T-helper 17 cell (primary cell): ENCODE data around the gene PIK3R5. TPM values are rescaled to one million over a fixed set of nuclear protein-coding genes. Genes with fewer than 3 reads are reported as not detected.

Experiments
- ATAC-seq: fragments of 150-1000 bp; cut with Tn5 transposase; 2 replicates; pipeline ENCODE4 v1.10.0; 2021; ENCODE audit warnings: mild to moderate bottlenecking, moderate library complexity
- DNase-seq, 3 donors: peaks; one replicate each; pipeline versions ENCODE4 v3.0.0 to v3.0.0-alpha.2; 2020 to 2021
- H3K9me3 ChIP-seq: one replicate; pipeline ENCODE4 v1.7.0; 2013; ENCODE audit warnings: low read length, mild to moderate bottlenecking; ENCODE audit not compliant: control insufficient read depth, poor library complexity, severe bottlenecking
- H3K27ac Mint-ChIP-seq: one replicate; pipeline ENCODE4 v1.8.0; 2022; ENCODE audit warnings: mild to moderate bottlenecking, moderate library complexity, mixed read lengths
- H3K27me3 Mint-ChIP-seq: one replicate; pipeline ENCODE4 v1.8.0; 2022; ENCODE audit warnings: mixed read lengths
- H3K36me3 Mint-ChIP-seq: one replicate; pipeline ENCODE4 v1.8.0; 2022; ENCODE audit warnings: low read depth, mixed read lengths
- H3K4me1 Mint-ChIP-seq: one replicate; pipeline ENCODE4 v1.8.0; 2022; ENCODE audit warnings: mild to moderate bottlenecking, mixed read lengths
- H3K4me3 Mint-ChIP-seq: one replicate; pipeline ENCODE4 v1.8.0; 2022; ENCODE audit warnings: mild to moderate bottlenecking, moderate library complexity, mixed read lengths
- total RNA-seq, 4 donors: library from RNA in 2 of 4; stranded (reverse) in 2 of 4; gene quantifications; one replicate each; pipeline ENCODE4 v1.2.3 and lab custom pipeline; 2022 to 2026

Gene PIK3R5
- total RNA-seq, result 100 to 1,000 TPM; 164 to 177 TPM
- 150 to 285 reads per million in 2 donors for total RNA-seq (lab: John Stamatoyannopoulos, UW)

DNA sequence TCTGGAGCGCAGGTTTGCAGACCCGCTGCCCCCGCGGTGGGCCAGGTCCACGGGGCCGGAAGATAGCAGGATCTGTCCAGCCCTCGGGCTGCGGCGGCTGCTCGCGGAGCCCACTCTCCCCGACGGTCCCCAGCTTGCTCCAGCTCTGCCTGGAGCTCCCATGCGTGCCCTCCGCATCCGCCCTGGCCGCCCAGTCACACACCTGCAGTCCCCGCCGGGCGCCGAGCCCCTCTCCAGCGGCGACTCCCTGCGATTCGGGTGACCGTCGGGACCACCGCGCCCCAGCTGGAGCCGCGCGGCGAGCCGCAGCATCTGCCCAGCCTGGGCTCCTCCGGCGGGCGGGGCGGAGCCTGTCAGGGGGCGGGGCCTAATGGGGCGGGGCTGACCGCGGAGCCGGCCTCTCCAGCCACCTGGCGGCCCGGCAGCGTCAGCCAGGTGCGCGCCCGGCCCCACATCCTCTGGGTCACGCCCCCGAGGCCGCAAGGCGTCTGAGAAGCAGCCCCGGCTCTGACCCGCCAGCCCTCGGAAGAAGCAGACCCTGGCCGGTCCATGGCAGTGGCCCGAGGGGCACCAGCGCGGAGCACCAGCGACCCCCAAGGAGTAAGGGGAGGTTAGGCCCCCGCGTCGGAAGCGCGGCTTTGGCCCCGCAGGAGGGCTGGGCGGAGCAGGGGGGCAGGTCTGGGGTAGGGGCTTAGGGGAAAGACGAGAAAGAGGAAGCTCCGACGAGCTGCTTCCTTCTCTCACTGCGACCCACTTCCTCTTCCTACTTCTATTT lies at the start of gene PIK3R5:
TSS of gene PIK3R5 (minus strand) at position 314 of the 775 bp plus-strand sequence. CDS start 54,213 bp downstream, outside the sequence.
- Mint-ChIP-seq H3K36me3 (peaks cover 12% of the 10 kb centered on the region), H3K27ac (peak within 1 kb of the TSS; percentile 97), H3K4me3 (peak within 1 kb of the TSS; percentile 98), H3K4me1 (peaks cover 29% of the 10 kb centered on the region), H3K27me3 (no peaks in the 10 kb centered on the region)
- DNase-seq (peak; percentile 68 to 84 (median 84)), ATAC-seq (peak; percentile 83)
- no peaks in the 10 kb centered on the region for H3K9me3 ChIP-seq

- Mint-ChIP-seq H3K27ac (no peak overlapping the region), H3K4me1 (peaks cover 3% of the 10 kb centered on the region), H3K27me3 (peaks cover 75% of the 10 kb centered on the region), H3K4me3 (no peak overlapping the region), H3K36me3 (peaks cover 10% of the 10 kb centered on the region)
- H3K9me3 ChIP-seq, result no peaks in the 10 kb centered on the region
- ATAC-seq (no peak), DNase-seq (no peak)
Measured at GRCh38 chr17:9011001-9011400, 45.5 kb upstream of the PIK3R5 start.

DNA sequence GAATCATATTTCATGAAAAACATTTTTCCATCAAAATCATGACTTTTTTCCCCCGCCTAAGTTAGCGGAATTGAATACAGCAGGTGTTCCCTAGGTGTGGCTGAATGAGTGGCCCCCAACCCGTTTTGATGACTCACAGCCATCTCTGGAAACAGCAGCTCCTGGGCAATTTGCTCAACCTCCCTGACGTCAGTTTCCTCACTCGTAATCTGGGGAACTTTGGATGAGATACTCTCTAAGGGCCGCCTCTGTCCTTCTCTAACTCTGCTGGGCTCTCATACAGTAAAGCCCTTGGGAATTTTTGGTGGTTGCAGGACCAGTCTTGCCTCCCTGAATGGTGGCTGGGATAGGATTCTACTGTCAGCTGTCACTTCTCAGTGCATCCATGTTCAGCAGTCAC lies 44.2 kb upstream of the PIK3R5 start:
- Mint-ChIP-seq H3K4me1 (peaks cover 5% of the 10 kb centered on the region), H3K27me3 (peaks cover 85% of the 10 kb centered on the region), H3K4me3 (no peak overlapping the region), H3K36me3 (peaks cover 8% of the 10 kb centered on the region), H3K27ac (no peak overlapping the region)
- DNase-seq, result no peak
- no peak for ATAC-seq
- H3K9me3 ChIP-seq, result no peaks in the 10 kb centered on the region

GRCh38 chr17:9009096-9009495 lies 43.6 kb upstream of the PIK3R5 start:
- Mint-ChIP-seq H3K27me3 (peaks cover 84% of the 10 kb centered on the region), H3K4me3 (no peak overlapping the region), H3K27ac (no peak overlapping the region), H3K4me1 (peaks cover 5% of the 10 kb centered on the region), H3K36me3 (peaks cover 8% of the 10 kb centered on the region)
- no peak for DNase-seq
- ATAC-seq, result no peak
- H3K9me3 ChIP-seq, result no peaks in the 10 kb centered on the region

DNA sequence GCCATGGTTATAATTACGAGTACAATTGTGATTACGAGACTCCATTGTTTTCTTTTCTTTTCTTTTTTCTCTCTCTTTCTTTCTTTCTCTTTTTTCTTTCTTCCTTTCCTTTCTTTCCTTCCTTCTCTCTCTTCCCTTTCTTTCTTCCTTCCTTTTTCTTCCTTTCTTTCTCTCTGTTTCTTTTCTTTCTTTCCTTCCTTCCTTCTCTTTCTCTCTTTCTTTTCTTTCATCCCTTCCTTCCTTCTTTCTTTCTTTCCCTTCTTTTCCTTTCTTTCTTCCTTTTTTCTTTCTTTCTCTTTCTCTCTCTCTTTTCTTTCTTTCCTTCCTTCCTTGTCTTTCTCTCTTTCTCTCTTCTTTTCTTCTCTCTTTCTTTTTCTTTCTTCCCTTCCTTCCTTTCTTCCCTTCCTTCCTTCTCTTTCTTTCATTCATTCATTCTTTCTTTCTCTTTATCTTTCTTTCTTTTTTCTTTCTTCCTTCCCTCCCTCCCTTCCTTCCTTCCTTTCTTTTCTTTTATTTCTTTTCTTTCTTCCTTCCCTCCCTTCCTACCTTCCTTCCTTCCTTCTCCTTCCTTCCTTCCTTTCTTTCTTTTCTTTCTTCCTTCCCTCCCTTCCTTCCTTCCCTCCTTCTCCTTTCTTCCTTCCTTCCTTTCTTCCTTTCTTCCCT lies 41.7 kb upstream of the PIK3R5 start:
- no peak for DNase-seq
- Mint-ChIP-seq H3K4me1 (peaks cover 9% of the 10 kb centered on the region), H3K36me3 (peaks cover 7% of the 10 kb centered on the region), H3K27ac (no peak overlapping the region), H3K27me3 (peaks cover 74% of the 10 kb centered on the region), H3K4me3 (no peak overlapping the region)
- no peaks in the 10 kb centered on the region for H3K9me3 ChIP-seq
- no peak for ATAC-seq

DNA sequence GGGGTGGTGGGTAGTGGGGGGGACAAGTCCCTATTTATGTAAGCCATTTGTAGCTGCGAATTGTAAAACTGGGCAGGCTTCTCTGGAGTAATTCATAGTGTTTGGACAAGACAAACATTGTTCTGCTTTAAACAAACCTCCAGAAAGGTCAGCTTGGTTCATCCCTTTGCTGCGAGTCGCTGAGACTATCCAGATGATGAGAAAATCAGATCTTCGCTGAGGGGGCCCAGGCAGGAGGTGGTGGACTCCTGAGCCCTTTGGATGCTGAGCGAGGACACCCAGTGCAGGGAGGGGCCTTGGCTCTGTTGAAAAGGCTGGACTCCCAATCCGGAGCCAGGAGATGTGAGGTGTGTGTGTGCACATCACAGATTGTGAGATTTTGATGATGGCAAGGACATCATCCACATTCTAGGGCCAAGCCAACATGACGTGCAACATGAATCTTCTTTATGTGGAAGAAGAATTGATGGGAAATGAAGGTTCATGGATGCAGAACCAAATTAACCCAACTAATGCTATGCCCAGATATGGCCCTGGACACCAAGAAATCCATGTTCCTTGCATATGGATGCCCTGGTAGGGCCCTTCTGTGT lies 40.8 kb upstream of the PIK3R5 start:
- no peak for DNase-seq
- ATAC-seq, result no peak
- H3K9me3 ChIP-seq, result no peaks in the 10 kb centered on the region
- peaks cover 79% of the 10 kb centered on the region for H3K27me3 Mint-ChIP-seq
- no peak overlapping the region for H3K27ac Mint-ChIP-seq
- peaks cover 13% of the 10 kb centered on the region for H3K4me1 Mint-ChIP-seq
- H3K4me3 Mint-ChIP-seq, result no peak overlapping the region
- peaks cover 11% of the 10 kb centered on the region for H3K36me3 Mint-ChIP-seq

DNA sequence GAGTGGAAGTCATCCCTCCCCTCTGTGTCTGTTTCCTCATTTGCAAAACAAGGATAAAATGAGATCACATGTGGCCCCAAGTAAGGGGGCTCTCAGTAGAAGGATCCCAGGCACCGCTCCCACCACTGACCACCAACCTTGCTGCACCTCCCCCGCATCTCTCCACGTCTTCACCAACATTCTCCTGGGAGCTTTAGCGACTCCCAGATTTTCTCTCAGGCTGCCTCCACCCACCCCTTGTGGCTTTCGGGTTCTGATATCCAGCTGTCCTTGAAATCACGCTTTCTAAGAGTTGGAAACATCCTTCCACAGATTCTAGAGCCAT lies 39.4 kb upstream of the PIK3R5 start:
- Mint-ChIP-seq H3K27ac (no peak overlapping the region), H3K4me1 (peaks cover 13% of the 10 kb centered on the region), H3K36me3 (peaks cover 11% of the 10 kb centered on the region), H3K4me3 (peak overlapping the region; percentile 74), H3K27me3 (peaks cover 75% of the 10 kb centered on the region)
- ATAC-seq (no peak), DNase-seq (no peak)
- H3K9me3 ChIP-seq, result peaks cover 3% of the 10 kb centered on the region

GRCh38 chr17:9004132-9004960 lies 38.8 kb upstream of the PIK3R5 start:
- Mint-ChIP-seq H3K4me1 (peaks cover 13% of the 10 kb centered on the region), H3K27ac (no peak overlapping the region), H3K36me3 (peaks cover 11% of the 10 kb centered on the region), H3K4me3 (peak overlapping the region; percentile 60), H3K27me3 (peaks cover 73% of the 10 kb centered on the region)
- peaks cover 3% of the 10 kb centered on the region for H3K9me3 ChIP-seq
- ATAC-seq, result no peak
- no peak for DNase-seq

DNA sequence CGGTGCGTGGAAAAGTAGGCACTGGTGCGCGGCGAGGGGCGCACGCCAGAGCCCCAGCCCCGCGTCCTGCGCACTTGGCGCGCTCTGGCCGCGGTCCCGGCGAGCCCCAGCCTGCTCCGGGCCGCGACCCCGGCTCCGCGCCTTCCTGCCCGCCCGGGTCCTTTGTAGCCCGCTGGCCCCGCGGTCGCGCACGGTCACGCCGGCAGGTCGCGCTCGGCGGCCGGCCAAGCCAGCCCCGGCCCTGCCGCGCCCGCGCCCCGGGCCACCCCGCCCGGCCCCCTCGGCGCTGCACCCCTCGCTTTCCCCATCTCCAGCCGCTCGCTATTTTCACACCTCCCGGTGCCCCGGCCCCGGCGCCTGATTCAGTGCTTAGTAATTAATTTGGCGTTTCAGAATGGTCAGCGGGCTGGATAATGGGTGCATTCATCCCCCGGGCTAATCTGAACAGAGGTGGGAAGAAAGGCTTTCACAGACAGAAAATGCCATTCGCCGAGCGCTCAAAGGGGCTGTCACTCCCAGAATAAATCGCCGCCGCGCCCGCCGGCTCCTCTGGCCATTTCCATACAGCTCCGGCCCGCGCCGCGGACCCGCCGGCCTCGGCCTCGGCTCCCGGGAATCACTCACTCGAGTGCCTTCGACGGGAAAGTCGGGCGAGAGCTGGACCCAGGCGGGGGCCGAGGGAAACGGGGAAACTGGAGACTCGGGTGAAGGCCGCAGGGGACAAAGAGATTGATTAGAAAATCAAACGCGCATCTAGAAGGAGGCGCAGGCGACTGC lies 38.0 kb upstream of the PIK3R5 start:
- Mint-ChIP-seq H3K36me3 (peaks cover 11% of the 10 kb centered on the region), H3K27ac (no peak overlapping the region), H3K4me1 (peaks cover 13% of the 10 kb centered on the region), H3K27me3 (peaks cover 65% of the 10 kb centered on the region), H3K4me3 (peak overlapping the region; percentile 60)
- ATAC-seq, result no peak
- no peak for DNase-seq
- peaks cover 3% of the 10 kb centered on the region for H3K9me3 ChIP-seq

GRCh38 chr17:9002606-9003354 lies 37.3 kb upstream of the PIK3R5 start:
- peaks cover 62% of the 10 kb centered on the region for H3K27me3 Mint-ChIP-seq
- peaks cover 3% of the 10 kb centered on the region for H3K9me3 ChIP-seq
- peaks cover 11% of the 10 kb centered on the region for H3K36me3 Mint-ChIP-seq
- ATAC-seq (peak; percentile 76), DNase-seq (no peak)
- H3K4me3 Mint-ChIP-seq, result peak overlapping the region; percentile 69
- peaks cover 13% of the 10 kb centered on the region for H3K4me1 Mint-ChIP-seq
- peak overlapping the region; percentile 21 for H3K27ac Mint-ChIP-seq

- H3K4me3 Mint-ChIP-seq, result peak overlapping the region; percentile 69
- DNase-seq (no peak), ATAC-seq (no peak)
- H3K36me3 Mint-ChIP-seq, result peaks cover 9% of the 10 kb centered on the region
- peak overlapping the region; percentile 21 for H3K27ac Mint-ChIP-seq
- H3K9me3 ChIP-seq, result peaks cover 3% of the 10 kb centered on the region
- peaks cover 56% of the 10 kb centered on the region for H3K27me3 Mint-ChIP-seq
- peaks cover 13% of the 10 kb centered on the region for H3K4me1 Mint-ChIP-seq
Measured at GRCh38 chr17:9002227-9002605, 36.7 kb upstream of the PIK3R5 start.

GRCh38 chr17:9001559-9001958 lies 36.1 kb upstream of the PIK3R5 start:
- DNase-seq, result no peak
- ATAC-seq, result no peak
- Mint-ChIP-seq H3K27me3 (peaks cover 50% of the 10 kb centered on the region), H3K4me1 (peaks cover 13% of the 10 kb centered on the region), H3K4me3 (peak overlapping the region; percentile 79), H3K27ac (no peak overlapping the region), H3K36me3 (peaks cover 7% of the 10 kb centered on the region)
- H3K9me3 ChIP-seq, result peaks cover 3% of the 10 kb centered on the region
